BLaER1 treated with 17β-estradiol and CSF1 and Interleukin-3, amounts not matched to agents 10 nM and 100 nM (cell line): ENCODE results near the gene PIAS4.

Source experiments
- H3K27ac ChIP-seq, 11 experiments: shearing (Covaris generic); formaldehyde crosslinking; 2 replicates each; pipeline ENCODE4 v1.8.1; 2022
- H3K27me3 ChIP-seq, 11 experiments: shearing (Covaris generic); formaldehyde crosslinking; 2 replicates each; pipeline ENCODE4 v1.8.1; 2022
- H3K36me3 ChIP-seq, 11 experiments: shearing (Covaris generic); formaldehyde crosslinking; 2 replicates each; pipeline ENCODE4 v1.8.1; 2022
- H3K4me1 ChIP-seq, 10 experiments: shearing (Covaris generic); formaldehyde crosslinking; 2 replicates each; pipeline ENCODE4 v1.8.1; 2022
- H3K4me2 ChIP-seq, 11 experiments: shearing (Covaris generic); formaldehyde crosslinking; 2 replicates each; pipeline ENCODE4 v1.8.1; 2022
- H3K4me3 ChIP-seq, 10 experiments: shearing (Covaris generic); formaldehyde crosslinking; 2 replicates each; pipeline ENCODE4 v1.8.1; 2022
- H3K9ac ChIP-seq, 11 experiments: shearing (Covaris generic); formaldehyde crosslinking; 2 replicates each; pipeline ENCODE4 v1.8.1; 2022
- H3K9me3 ChIP-seq, 11 experiments: shearing (Covaris generic); formaldehyde crosslinking; replicated peaks in 1 of 11; 2 replicates each; pipeline ENCODE4 v1.8.1; 2022
- H4K20me1 ChIP-seq, 11 experiments: shearing (Covaris generic); formaldehyde crosslinking; 2 replicates each; pipeline ENCODE4 v1.8.1; 2022
- Cebpa-rat ChIP-seq, 11 experiments: shearing (Covaris generic); IDR thresholded peaks; 2 replicates each; pipeline ENCODE4 v1.8.1; 2022

PIAS4 gene

GRCh38 chr19:3975637-3976087 is 31.9 kb upstream of the PIAS4 start:
- H3K4me2 ChIP-seq = no peak overlapping the region
- no peak overlapping the region for H3K4me3 ChIP-seq
- H3K4me1 ChIP-seq = peaks cover 24 to 55% (median 49%) of the 10 kb centered on the region in 10 experiments
- H3K9ac ChIP-seq = no peak overlapping the region
- H3K27me3 ChIP-seq = no peaks in the 10 kb centered on the region
- H3K36me3 ChIP-seq = peaks cover 58 to 66% (median 63%) of the 10 kb centered on the region in 11 experiments
- no peak overlapping the region for H3K27ac ChIP-seq
- peaks cover 58 to 81% (median 78%) of the 10 kb centered on the region in 11 experiments for H4K20me1 ChIP-seq
- TF ChIP-seq Cebpa-rat (IDR thresholded peaks at IDR 0.05) = no peak
- H3K9me3 ChIP-seq = no peaks in the 10 kb centered on the region

GRCh38 chr19:3976495-3977241 is 30.9 kb upstream of the PIAS4 start:
- Histone ChIP-seq H3K27me3 (no peaks in the 10 kb centered on the region), H3K4me1 (peaks cover 29 to 59% (median 54%) of the 10 kb centered on the region in 10 experiments), H3K4me3 (0 out of 20 replicates have a peak overlapping the region, but pooled peaks of 1 of the 10 experiments have one; percentile 11), H3K36me3 (peaks cover 68 to 76% (median 73%) of the 10 kb centered on the region in 11 experiments), H4K20me1 (peaks cover 68 to 84% (median 82%) of the 10 kb centered on the region in 11 experiments), H3K27ac (peak overlapping the region in 8 of 11 experiments; percentile 8 to 98 (median 20); a peak in 8 of 22 replicates), H3K4me2 (peak overlapping the region in 9 of 11 experiments; percentile 1 to 43 (median 28); a peak in 15 of 22 replicates), H3K9me3 (no peaks in the 10 kb centered on the region), H3K9ac (peak overlapping the region in 10 of 11 experiments; percentile 4 to 44 (median 28); a peak in 14 of 22 replicates)
- no peak for TF ChIP-seq Cebpa-rat (IDR thresholded peaks at IDR 0.05)

- TF ChIP-seq Cebpa-rat (IDR thresholded peaks at IDR 0.05) = no peak
- Histone ChIP-seq H3K4me2 (peak overlapping the region in 9 of 11 experiments; percentile 1 to 43 (median 28); a peak in 17 of 22 replicates), H3K36me3 (peaks cover 76 to 81% (median 80%) of the 10 kb centered on the region in 11 experiments), H4K20me1 (peaks cover 76 to 84% (median 82%) of the 10 kb centered on the region in 11 experiments), H3K27ac (peak overlapping the region in 8 of 11 experiments; percentile 14 to 98 (median 29); a peak in 12 of 22 replicates), H3K9me3 (no peaks in the 10 kb centered on the region), H3K27me3 (no peaks in the 10 kb centered on the region), H3K9ac (peak overlapping the region in 10 of 11 experiments; percentile 4 to 98 (median 29); a peak in 15 of 22 replicates), H3K4me3 (0 out of 20 replicates have a peak overlapping the region, but pooled peaks of 1 of the 10 experiments have one; percentile 11), H3K4me1 (peaks cover 35 to 66% (median 61%) of the 10 kb centered on the region in 10 experiments)
These were observed 30.0 kb upstream of the PIAS4 start for GRCh38 chr19:3977242-3978143.

- Histone ChIP-seq H3K9me3 (no peaks in the 10 kb centered on the region), H3K4me2 (peak overlapping the region in 8 of 11 experiments; percentile 1 to 43 (median 32); a peak in 12 of 22 replicates), H3K9ac (peak overlapping the region in 8 of 11 experiments; percentile 4 to 98 (median 29); a peak in 9 of 22 replicates), H3K36me3 (peaks cover 80 to 84% (median 83%) of the 10 kb centered on the region in 11 experiments), H4K20me1 (peaks cover 83 to 84% (median 84%) of the 10 kb centered on the region in 11 experiments), H3K4me3 (no peak overlapping the region), H3K27ac (peak overlapping the region in 7 of 11 experiments; percentile 21 to 99 (median 98); a peak in 11 of 22 replicates), H3K4me1 (peaks cover 42 to 73% (median 68%) of the 10 kb centered on the region in 10 experiments), H3K27me3 (no peaks in the 10 kb centered on the region)
- no peak for TF ChIP-seq Cebpa-rat (IDR thresholded peaks at IDR 0.05)
These were observed 29.4 kb upstream of the PIAS4 start for GRCh38 chr19:3978145-3978544.

GRCh38 chr19:3979289-3979673 is 28.3 kb upstream of the PIAS4 start:
- Histone ChIP-seq H4K20me1 (peaks cover 94 to 96% (median 95%) of the 10 kb centered on the region in 11 experiments), H3K36me3 (peaks cover 92 to 95% (median 94%) of the 10 kb centered on the region in 11 experiments), H3K4me2 (peak overlapping the region; percentile 16 to 99 (median 99); a peak in 19 of 22 replicates), H3K27ac (peak overlapping the region in 8 of 11 experiments; percentile 97 to 99 (median 98); a peak in 16 of 22 replicates), H3K4me3 (peak overlapping the region in 6 of 10 experiments; percentile 93 to 100 (median 100); a peak in 7 of 20 replicates), H3K4me1 (peaks cover 53 to 80% (median 76%) of the 10 kb centered on the region in 10 experiments), H3K9me3 (no peaks in the 10 kb centered on the region; a peak in 1 of 22 replicates), H3K27me3 (no peaks in the 10 kb centered on the region), H3K9ac (peak overlapping the region in 10 of 11 experiments; percentile 97 to 100 (median 98); a peak in 18 of 22 replicates)
- TF ChIP-seq Cebpa-rat (IDR thresholded peaks at IDR 0.05) = no peak

- H3K27ac ChIP-seq = peak overlapping the region in 9 of 11 experiments; percentile 30 to 99 (median 98); a peak in 17 of 22 replicates
- peaks cover 99 to 100% (median 100%) of the 10 kb centered on the region in 11 experiments for H4K20me1 ChIP-seq
- peak overlapping the region; percentile 97 to 100 (median 98); a peak in 20 of 22 replicates for H3K9ac ChIP-seq
- H3K36me3 ChIP-seq = peaks cover 95 to 100% (median 99%) of the 10 kb centered on the region in 11 experiments
- peak overlapping the region; percentile 92 to 100 (median 99); a peak in 21 of 22 replicates for H3K4me2 ChIP-seq
- no peaks in the 10 kb centered on the region for H3K27me3 ChIP-seq
- no peaks in the 10 kb centered on the region; a peak in 1 of 22 replicates for H3K9me3 ChIP-seq
- peaks cover 54 to 80% (median 76%) of the 10 kb centered on the region in 10 experiments for H3K4me1 ChIP-seq
- peak overlapping the region in 7 of 10 experiments; percentile 88 to 100 (median 99); a peak in 11 of 20 replicates for H3K4me3 ChIP-seq
- TF ChIP-seq Cebpa-rat (IDR thresholded peaks at IDR 0.05) = no peak
These were observed 27.7 kb upstream of the PIAS4 start for GRCh38 chr19:3979674-3980352.

GRCh38 chr19:3980353-3981251 is 26.9 kb upstream of the PIAS4 start:
- peaks cover 89 to 93% (median 92%) of the 10 kb centered on the region in 11 experiments for H3K36me3 ChIP-seq
- TF ChIP-seq Cebpa-rat (IDR thresholded peaks at IDR 0.05) = peak in 6 of 11 experiments; percentile 15 to 76 (median 60); a peak in 6 of 22 replicates
- H3K9me3 ChIP-seq = no peaks in the 10 kb centered on the region; a peak in 1 of 22 replicates
- H3K4me1 ChIP-seq = peaks cover 54 to 81% (median 77%) of the 10 kb centered on the region in 10 experiments
- peak overlapping the region in 9 of 11 experiments; percentile 30 to 99 (median 98); a peak in 18 of 22 replicates for H3K27ac ChIP-seq
- peak overlapping the region; percentile 97 to 100 (median 98) for H3K9ac ChIP-seq
- no peaks in the 10 kb centered on the region for H3K27me3 ChIP-seq
- peak overlapping the region in 9 of 10 experiments; percentile 17 to 100 (median 99); a peak in 16 of 20 replicates for H3K4me3 ChIP-seq
- peak overlapping the region; percentile 92 to 100 (median 99) for H3K4me2 ChIP-seq
- H4K20me1 ChIP-seq = peaks cover 94 to 96% (median 96%) of the 10 kb centered on the region in 11 experiments
